ENCODE data around the gene DGAT2L6.

The DGAT2L6 gene

DNA sequence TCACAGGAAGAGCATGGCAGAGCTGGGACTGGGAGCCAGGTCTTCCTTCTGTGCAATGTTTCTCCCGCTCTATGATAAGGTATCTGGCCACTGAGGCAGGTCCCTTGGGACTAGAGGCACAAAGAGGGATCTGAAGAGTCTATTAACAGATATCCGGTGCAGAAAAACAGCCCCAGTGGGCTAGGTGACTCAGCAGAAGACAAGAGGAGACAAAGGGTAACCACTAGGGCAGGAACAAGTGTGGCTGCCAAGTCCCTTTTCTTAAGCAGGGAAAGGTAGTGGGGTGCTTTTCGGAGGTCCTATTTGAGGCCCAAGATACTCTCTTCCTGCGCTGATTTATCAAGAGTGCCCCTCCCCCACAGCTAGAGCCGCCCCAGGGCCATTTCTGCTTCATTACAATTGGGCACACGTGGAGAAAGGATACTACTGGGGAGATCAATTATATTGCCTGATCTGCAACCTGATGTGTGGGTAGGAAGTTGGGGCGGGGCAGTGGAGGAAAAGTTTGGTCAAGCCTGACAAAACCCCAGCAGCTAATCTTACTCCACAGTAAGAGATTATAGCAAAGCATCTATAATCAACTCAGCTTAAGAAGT, at the start of gene DGAT2L6:
Gene DGAT2L6, plus strand, starts transcription at position 546 of the 596 bp plus-strand sequence. CDS start 100 bp downstream, outside the sequence.
- CTCF ChIA-PET = no interaction called here
- DNase-seq (ENCODE audit: low spot score) = no peak
- H3K27ac ChIP-seq = no peak within 1 kb of the TSS

DNA sequence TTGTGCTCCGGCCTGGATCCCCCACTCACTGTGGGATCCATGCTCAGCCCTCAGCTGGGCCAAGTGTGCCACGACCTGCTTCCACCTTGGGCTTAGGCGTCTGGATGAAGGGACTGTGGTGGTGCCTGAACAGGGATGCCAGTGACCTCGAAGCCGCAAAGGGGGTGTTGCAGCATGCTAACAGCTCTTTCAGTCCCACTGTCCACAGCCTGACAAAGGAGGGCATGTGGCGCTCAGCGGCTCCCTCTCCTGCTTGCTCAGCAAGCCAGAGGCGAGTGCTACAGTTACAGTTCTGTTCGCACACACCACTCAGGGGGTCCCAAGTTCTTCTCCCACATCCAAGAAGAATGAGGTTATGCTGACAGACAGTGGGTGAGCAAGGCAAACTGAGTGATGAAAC, 49.2 kb upstream of the DGAT2L6 start:
- CTCF ChIA-PET = no interaction called here

More for the DNA sequence above, at the start of gene DGAT2L6:
- TF ChIP-seq, protein P1, sequence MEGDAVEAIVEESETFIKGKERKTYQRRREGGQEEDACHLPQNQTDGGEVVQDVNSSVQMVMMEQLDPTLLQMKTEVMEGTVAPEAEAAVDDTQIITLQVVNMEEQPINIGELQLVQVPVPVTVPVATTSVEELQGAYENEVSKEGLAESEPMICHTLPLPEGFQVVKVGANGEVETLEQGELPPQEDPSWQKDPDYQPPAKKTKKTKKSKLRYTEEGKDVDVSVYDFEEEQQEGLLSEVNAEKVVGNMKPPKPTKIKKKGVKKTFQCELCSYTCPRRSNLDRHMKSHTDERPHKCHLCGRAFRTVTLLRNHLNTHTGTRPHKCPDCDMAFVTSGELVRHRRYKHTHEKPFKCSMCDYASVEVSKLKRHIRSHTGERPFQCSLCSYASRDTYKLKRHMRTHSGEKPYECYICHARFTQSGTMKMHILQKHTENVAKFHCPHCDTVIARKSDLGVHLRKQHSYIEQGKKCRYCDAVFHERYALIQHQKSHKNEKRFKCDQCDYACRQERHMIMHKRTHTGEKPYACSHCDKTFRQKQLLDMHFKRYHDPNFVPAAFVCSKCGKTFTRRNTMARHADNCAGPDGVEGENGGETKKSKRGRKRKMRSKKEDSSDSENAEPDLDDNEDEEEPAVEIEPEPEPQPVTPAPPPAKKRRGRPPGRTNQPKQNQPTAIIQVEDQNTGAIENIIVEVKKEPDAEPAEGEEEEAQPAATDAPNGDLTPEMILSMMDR (conservative IDR thresholded peaks at IDR 0.05; ENCODE audit: low read depth) = no peak
- POLR2A ChIA-PET (ENCODE audit: low non-redundant PET) = no interaction called here

DNA sequence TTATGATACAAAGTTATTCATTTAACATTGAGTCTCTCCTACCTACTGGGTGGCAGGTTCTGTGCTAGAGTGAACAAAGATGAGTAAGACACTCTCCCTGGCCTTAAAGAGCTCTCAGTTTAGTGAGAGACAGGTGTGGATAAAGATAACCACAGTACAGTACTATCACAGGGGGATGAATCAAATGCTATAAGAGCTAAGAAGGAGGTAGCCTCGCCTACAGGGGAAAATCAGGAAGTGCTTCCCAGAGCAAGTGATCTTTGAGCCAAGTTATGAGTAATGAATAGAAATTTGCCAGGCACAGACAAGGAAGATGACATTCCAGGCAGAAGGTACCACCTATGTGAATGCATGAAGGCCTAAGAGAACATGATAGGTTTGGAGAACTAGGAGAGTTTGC, 47.5 kb upstream of the DGAT2L6 start:
- CTCF ChIA-PET = no interaction called here
- POLR2A ChIA-PET (ENCODE audit: low non-redundant PET) = no interaction called here

More for the DNA sequence above, 49.2 kb upstream of the DGAT2L6 start:
- H3K27ac ChIP-seq = no peak overlapping the region
- TF ChIP-seq, protein P1 (conservative IDR thresholded peaks at IDR 0.05; ENCODE audit: low read depth) = no peak
- POLR2A ChIA-PET (ENCODE audit: low non-redundant PET) = no interaction called here
- no peak for DNase-seq (ENCODE audit: low spot score)

GRCh38 chrX:70132224-70132623, 45.1 kb upstream of the DGAT2L6 start:
- ChIA-PET CTCF (interaction anchor here (0.6 kb wide), 1 partner anchor 99 kb away, joined by 5 read pairs; no protein-coding TSS in a partner anchor), POLR2A (ENCODE audit: low non-redundant PET) (interaction anchor here (0.6 kb wide), 1 partner anchor 264 kb away, joined by 3 read pairs; no protein-coding TSS in a partner anchor)
- peak; percentile 3 for DNase-seq (ENCODE audit: low spot score)
- TF ChIP-seq, protein P1 (conservative IDR thresholded peaks at IDR 0.05; ENCODE audit: low read depth) = no peak
- no peak overlapping the region for H3K27ac ChIP-seq

More for the DNA sequence above, 47.5 kb upstream of the DGAT2L6 start:
- H3K27ac ChIP-seq = no peak overlapping the region
- DNase-seq (ENCODE audit: low spot score) = peak; percentile 0
- TF ChIP-seq, protein P1 (conservative IDR thresholded peaks at IDR 0.05; ENCODE audit: low read depth) = no peak

DNA sequence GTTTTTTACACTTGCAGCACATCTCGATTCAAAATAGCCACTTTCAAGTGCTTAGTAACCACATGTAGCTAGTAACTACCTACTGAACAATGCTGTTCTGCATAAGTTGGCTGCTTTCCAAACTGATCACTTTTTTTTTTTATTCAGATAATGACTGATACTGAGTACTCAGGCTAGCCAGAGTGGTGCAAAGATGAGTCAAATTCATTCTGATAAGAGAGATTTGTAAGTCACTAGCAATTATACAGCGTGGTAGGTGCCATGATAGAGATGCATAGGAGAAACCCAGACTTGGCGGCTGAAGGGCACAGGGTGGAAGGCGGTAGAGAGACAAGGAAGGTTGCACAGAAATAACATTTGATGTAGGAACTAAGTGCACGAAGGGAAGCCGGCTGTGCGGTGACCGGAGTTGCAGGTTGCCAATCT, 44.4 kb upstream of the DGAT2L6 start:
- DNase-seq (ENCODE audit: low spot score) = no peak
- peak overlapping the region; percentile 88 for H3K27ac ChIP-seq
- CTCF ChIA-PET = interaction anchor here (0.5 to 1.4 kb wide), 3 partner anchors 11 to 595 kb away, joined by 3 to 8 read pairs (median 3); no protein-coding TSS in a partner anchor
- POLR2A ChIA-PET (ENCODE audit: low non-redundant PET) = interaction anchor here (0.6 kb wide), 1 partner anchor 264 kb away, joined by 3 read pairs; no protein-coding TSS in a partner anchor
- TF ChIP-seq, protein P1 (conservative IDR thresholded peaks at IDR 0.05; ENCODE audit: low read depth) = no peak

DNA sequence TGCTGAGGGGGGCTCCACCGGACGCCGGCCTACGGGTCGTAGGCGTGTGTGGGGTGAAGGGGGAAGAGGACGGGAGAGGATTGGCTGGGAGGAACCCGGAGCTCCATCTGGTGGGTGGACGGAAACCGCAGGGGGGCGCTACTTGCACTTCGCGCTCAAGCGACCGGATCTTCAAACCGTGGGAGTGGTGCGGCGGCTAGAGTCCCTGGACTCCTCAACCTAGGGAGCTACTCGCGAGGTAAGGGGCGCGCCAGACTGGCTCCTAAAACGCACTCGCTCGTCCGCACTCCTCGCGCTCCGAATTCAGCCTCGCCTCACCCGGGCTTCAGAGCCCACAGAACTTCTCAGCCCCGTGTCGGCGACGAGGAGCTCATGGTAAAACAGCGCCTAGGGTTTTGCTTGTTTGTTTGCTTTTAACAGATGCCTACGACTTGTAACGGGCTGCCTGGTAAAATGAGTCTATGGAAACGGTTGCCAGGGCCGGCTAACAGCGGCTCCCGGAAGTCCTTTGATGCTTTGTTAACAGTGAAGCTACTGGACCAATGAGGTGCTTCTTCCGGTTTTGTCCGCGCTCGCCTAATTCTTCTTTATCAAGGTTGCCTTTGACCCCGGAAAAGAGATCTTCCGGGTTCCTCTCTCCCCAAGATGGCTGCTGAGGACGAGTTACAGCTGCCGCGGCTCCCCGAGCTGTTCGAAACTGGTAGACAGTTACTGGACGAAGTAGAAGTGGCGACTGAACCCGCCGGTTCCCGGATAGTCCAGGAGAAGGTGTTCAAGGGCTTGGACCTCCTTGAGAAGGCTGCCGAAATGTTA, 43.8 kb upstream of the DGAT2L6 start, which contains the start of gene IGBP1:
Gene IGBP1, plus strand, starts transcription at position 145 of the 813 bp plus-strand sequence. Its CDS starts 501 bp downstream, at position 646.
- TF ChIP-seq, protein P1 (conservative IDR thresholded peaks at IDR 0.05; ENCODE audit: low read depth) = peak; percentile 67
- CTCF ChIA-PET = interaction anchor here (0.5 to 1.4 kb wide), 5 partner anchors 10 to 1610 kb away, joined by 3 to 8 read pairs (median 3); no protein-coding TSS in a partner anchor
- H3K27ac ChIP-seq = peak within 1 kb of the TSS; percentile 88
- POLR2A ChIA-PET (ENCODE audit: low non-redundant PET) = interaction anchor here (0.5 kb wide), 1 partner anchor 615 kb away, joined by 3 read pairs; no protein-coding TSS in a partner anchor
- peak; percentile 73 for DNase-seq (ENCODE audit: low spot score)
